ENCODE measurements around the gene B4GALNT4.
"Not testable (repeated sequence)": the region's sequence is repeated elsewhere in the genome, so short reads cannot be mapped to it uniquely, and the experiment has no call there.

The B4GALNT4 gene

GRCh38 chr11:377174-377865 lies 8.0 kb downstream of the B4GALNT4 start:
- DNase-seq = no peak

GRCh38 chr11:377883-378500 lies 8.7 kb downstream of the B4GALNT4 start:
- no peak for DNase-seq

- DNase-seq = no peak
These were observed 10.2 kb downstream of the B4GALNT4 start for GRCh38 chr11:379205-380094.

GRCh38 chr11:380095-380480 lies 10.8 kb downstream of the B4GALNT4 start:
- no peak for DNase-seq

GRCh38 chr11:380491-380890 lies 11.2 kb downstream of the B4GALNT4 start:
- no peak for DNase-seq

GRCh38 chr11:380996-381395 lies 11.7 kb downstream of the B4GALNT4 start:
- DNase-seq = no peak

GRCh38 chr11:381501-382072 lies 12.3 kb downstream of the B4GALNT4 start:
- DNase-seq = no peak

- no peak for DNase-seq
These were observed 12.9 kb downstream of the B4GALNT4 start for GRCh38 chr11:382081-382629.

- DNase-seq = no peak
These were observed 14.1 kb downstream of the B4GALNT4 start for GRCh38 chr11:383431-383830.

- no peak for DNase-seq
These were observed 15.2 kb downstream of the B4GALNT4 start for GRCh38 chr11:384511-384910.

- DNase-seq = no peak
These were observed 16.5 kb downstream of the B4GALNT4 start for GRCh38 chr11:385594-386351.

GRCh38 chr11:386483-386882 lies 17.2 kb downstream of the B4GALNT4 start:
- DNase-seq = no peak

- DNase-seq = no peak
These were observed 18.0 kb downstream of the B4GALNT4 start for GRCh38 chr11:387193-387793.

- not testable (repeated sequence) for DNase-seq
These were observed 20.1 kb downstream of the B4GALNT4 start for GRCh38 chr11:389369-389768.

- no peak for DNase-seq
These were observed 20.9 kb downstream of the B4GALNT4 start for GRCh38 chr11:390175-390574.

- no peak for DNase-seq
These were observed 22.1 kb downstream of the B4GALNT4 start for GRCh38 chr11:391117-392017.

GRCh38 chr11:392102-392777 lies 22.9 kb downstream of the B4GALNT4 start:
- no peak for DNase-seq

GRCh38 chr11:393219-394033 lies 24.1 kb downstream of the B4GALNT4 start:
- no peak for DNase-seq
